ENCODE data around the gene RELT.
A peak's percentile ranks its signal among the peaks of the same experiment; 100 is the strongest.

The RELT gene

GRCh38 chr11:73389916-73390315 is 13.7 kb downstream of the RELT start:
- Histone ChIP-seq H3K4me1 (ENCODE audit: control insufficient read depth, insufficient read depth, low read length, poor library complexity, severe bottlenecking) (peaks cover 19% of the 10 kb centered on the region), H3K4me3 (ENCODE audit: insufficient read depth, low read depth, low read length, poor library complexity, severe bottlenecking) (no peak overlapping the region), H3K9me3 (ENCODE audit: control insufficient read depth, low read length) (no peaks in the 10 kb centered on the region), H3K36me3 (ENCODE audit: control insufficient read depth, insufficient read depth, low read length) (peaks cover 12% of the 10 kb centered on the region), H3K27me3 (replicated peaks; ENCODE audit: control insufficient read depth, insufficient read depth, low read length, poor library complexity, severe bottlenecking) (no peaks in the 10 kb centered on the region), H3K27ac (ENCODE audit: insufficient read depth, low read length, poor library complexity, severe bottlenecking) (no peak overlapping the region)
- DNase-seq, result no peak

GRCh38 chr11:73390601-73391565 is 14.7 kb downstream of the RELT start:
- Histone ChIP-seq H3K9me3 (ENCODE audit: control insufficient read depth, low read length) (no peaks in the 10 kb centered on the region), H3K27ac (ENCODE audit: insufficient read depth, low read length, poor library complexity, severe bottlenecking) (no peak overlapping the region), H3K36me3 (ENCODE audit: control insufficient read depth, insufficient read depth, low read length) (peaks cover 15% of the 10 kb centered on the region)

GRCh38 chr11:73391665-73392064 is 15.5 kb downstream of the RELT start:
- DNase-seq, result no peak
- Histone ChIP-seq H3K9me3 (ENCODE audit: control insufficient read depth, low read length) (no peaks in the 10 kb centered on the region), H3K27me3 (replicated peaks; ENCODE audit: control insufficient read depth, insufficient read depth, low read length, poor library complexity, severe bottlenecking) (no peaks in the 10 kb centered on the region), H3K36me3 (ENCODE audit: control insufficient read depth, insufficient read depth, low read length) (peaks cover 17% of the 10 kb centered on the region), H3K4me1 (ENCODE audit: control insufficient read depth, insufficient read depth, low read length, poor library complexity, severe bottlenecking) (peaks cover 6% of the 10 kb centered on the region), H3K4me3 (ENCODE audit: insufficient read depth, low read depth, low read length, poor library complexity, severe bottlenecking) (no peak overlapping the region), H3K27ac (ENCODE audit: insufficient read depth, low read length, poor library complexity, severe bottlenecking) (no peak overlapping the region)

More at GRCh38 chr11:73390601-73391565, 14.7 kb downstream of the RELT start:
- no peak overlapping the region for H3K4me3 ChIP-seq (ENCODE audit: insufficient read depth, low read depth, low read length, poor library complexity, severe bottlenecking)
- no peak for DNase-seq
- H3K4me1 ChIP-seq (ENCODE audit: control insufficient read depth, insufficient read depth, low read length, poor library complexity, severe bottlenecking), result peaks cover 11% of the 10 kb centered on the region
- H3K27me3 ChIP-seq (replicated peaks; ENCODE audit: control insufficient read depth, insufficient read depth, low read length, poor library complexity, severe bottlenecking), result no peaks in the 10 kb centered on the region

- DNase-seq, result no peak
- no peak overlapping the region for H3K4me3 ChIP-seq (ENCODE audit: insufficient read depth, low read depth, low read length, poor library complexity, severe bottlenecking)
- H3K27me3 ChIP-seq (replicated peaks; ENCODE audit: control insufficient read depth, insufficient read depth, low read length, poor library complexity, severe bottlenecking), result no peaks in the 10 kb centered on the region
- no peak overlapping the region for H3K27ac ChIP-seq (ENCODE audit: insufficient read depth, low read length, poor library complexity, severe bottlenecking)
- peaks cover 5% of the 10 kb centered on the region for H3K4me1 ChIP-seq (ENCODE audit: control insufficient read depth, insufficient read depth, low read length, poor library complexity, severe bottlenecking)
- peaks cover 17% of the 10 kb centered on the region for H3K36me3 ChIP-seq (ENCODE audit: control insufficient read depth, insufficient read depth, low read length)
- H3K9me3 ChIP-seq (ENCODE audit: control insufficient read depth, low read length), result no peaks in the 10 kb centered on the region
These were observed 16.2 kb downstream of the RELT start for GRCh38 chr11:73392108-73393010.

GRCh38 chr11:73393011-73393380 is 16.8 kb downstream of the RELT start:
- Histone ChIP-seq H3K36me3 (ENCODE audit: control insufficient read depth, insufficient read depth, low read length) (peaks cover 17% of the 10 kb centered on the region), H3K27ac (ENCODE audit: insufficient read depth, low read length, poor library complexity, severe bottlenecking) (no peak overlapping the region), H3K4me1 (ENCODE audit: control insufficient read depth, insufficient read depth, low read length, poor library complexity, severe bottlenecking) (peaks cover under 1% of the 10 kb centered on the region), H3K4me3 (ENCODE audit: insufficient read depth, low read depth, low read length, poor library complexity, severe bottlenecking) (no peak overlapping the region), H3K9me3 (ENCODE audit: control insufficient read depth, low read length) (no peaks in the 10 kb centered on the region), H3K27me3 (replicated peaks; ENCODE audit: control insufficient read depth, insufficient read depth, low read length, poor library complexity, severe bottlenecking) (no peaks in the 10 kb centered on the region)
- no peak for DNase-seq

GRCh38 chr11:73393479-73394415 is 17.5 kb downstream of the RELT start:
- Histone ChIP-seq H3K4me3 (ENCODE audit: insufficient read depth, low read depth, low read length, poor library complexity, severe bottlenecking) (no peak overlapping the region), H3K36me3 (ENCODE audit: control insufficient read depth, insufficient read depth, low read length) (peaks cover 17% of the 10 kb centered on the region)

GRCh38 chr11:73394416-73395296 is 18.5 kb downstream of the RELT start:
- H3K36me3 ChIP-seq (ENCODE audit: control insufficient read depth, insufficient read depth, low read length), result peaks cover 17% of the 10 kb centered on the region
- no peak overlapping the region for H3K4me3 ChIP-seq (ENCODE audit: insufficient read depth, low read depth, low read length, poor library complexity, severe bottlenecking)
- H3K27me3 ChIP-seq (replicated peaks; ENCODE audit: control insufficient read depth, insufficient read depth, low read length, poor library complexity, severe bottlenecking), result no peaks in the 10 kb centered on the region
- H3K4me1 ChIP-seq (ENCODE audit: control insufficient read depth, insufficient read depth, low read length, poor library complexity, severe bottlenecking), result no peaks in the 10 kb centered on the region
- DNase-seq, result no peak
- no peaks in the 10 kb centered on the region for H3K9me3 ChIP-seq (ENCODE audit: control insufficient read depth, low read length)
- no peak overlapping the region for H3K27ac ChIP-seq (ENCODE audit: insufficient read depth, low read length, poor library complexity, severe bottlenecking)

More at GRCh38 chr11:73393479-73394415, 17.5 kb downstream of the RELT start:
- no peaks in the 10 kb centered on the region for H3K9me3 ChIP-seq (ENCODE audit: control insufficient read depth, low read length)
- H3K27ac ChIP-seq (ENCODE audit: insufficient read depth, low read length, poor library complexity, severe bottlenecking), result no peak overlapping the region
- peak; percentile 39 to 54 (median 44) for DNase-seq
- no peaks in the 10 kb centered on the region for H3K27me3 ChIP-seq (replicated peaks; ENCODE audit: control insufficient read depth, insufficient read depth, low read length, poor library complexity, severe bottlenecking)
- no peaks in the 10 kb centered on the region for H3K4me1 ChIP-seq (ENCODE audit: control insufficient read depth, insufficient read depth, low read length, poor library complexity, severe bottlenecking)

GRCh38 chr11:73395297-73396208 is 19.4 kb downstream of the RELT start:
- Histone ChIP-seq H3K27me3 (replicated peaks; ENCODE audit: control insufficient read depth, insufficient read depth, low read length, poor library complexity, severe bottlenecking) (no peaks in the 10 kb centered on the region), H3K4me3 (ENCODE audit: insufficient read depth, low read depth, low read length, poor library complexity, severe bottlenecking) (no peak overlapping the region), H3K9me3 (ENCODE audit: control insufficient read depth, low read length) (no peaks in the 10 kb centered on the region), H3K4me1 (ENCODE audit: control insufficient read depth, insufficient read depth, low read length, poor library complexity, severe bottlenecking) (no peaks in the 10 kb centered on the region), H3K36me3 (ENCODE audit: control insufficient read depth, insufficient read depth, low read length) (peaks cover 17% of the 10 kb centered on the region), H3K27ac (ENCODE audit: insufficient read depth, low read length, poor library complexity, severe bottlenecking) (no peak overlapping the region)
- DNase-seq, result no peak
